ENCODE data around the gene G6PC2.

G6PC2 gene

GRCh38 chr2:168945508-168945907 is 44.4 kb downstream of the G6PC2 start:
- no peak for DNase-seq (ENCODE audit: low read depth, low spot score)

GRCh38 chr2:168948621-168949212 is 47.6 kb downstream of the G6PC2 start:
- no peak for DNase-seq (ENCODE audit: low read depth, low spot score)

- no peak for DNase-seq (ENCODE audit: low read depth, low spot score)
Observed at GRCh38 chr2:168949324-168949723, 48.2 kb downstream of the G6PC2 start.

GRCh38 chr2:168951871-168952270 is 50.8 kb downstream of the G6PC2 start:
- DNase-seq (ENCODE audit: low read depth, low spot score): no peak

GRCh38 chr2:168952424-168952823 is 51.3 kb downstream of the G6PC2 start:
- DNase-seq (ENCODE audit: low read depth, low spot score): no peak

- DNase-seq (ENCODE audit: low read depth, low spot score): no peak
Observed at GRCh38 chr2:168954256-168954655, 53.2 kb downstream of the G6PC2 start.

- DNase-seq (ENCODE audit: low read depth, low spot score): no peak
Observed at GRCh38 chr2:168955321-168955720, 54.2 kb downstream of the G6PC2 start.

- no peak for DNase-seq (ENCODE audit: low read depth, low spot score)
Observed at GRCh38 chr2:168956392-168956791, 55.3 kb downstream of the G6PC2 start.

All from activated CD4-positive, CD25-positive, alpha-beta regulatory T cell treated with anti-CD3 and anti-CD28 coated beads, Interleukin-2, amount 50 U/mL, for 16 hours (primary cell).